Measurements from ENCODE around the gene GP9.

The GP9 gene

GRCh38 chr3:129034642-129035041, 25.9 kb upstream of the GP9 start:
- TF ChIP-seq CTCF (IDR thresholded peaks at IDR 0.05; ENCODE audit: extremely low read depth, missing control alignments): no peak
- DNase-seq (ENCODE audit: low spot score): no peak

GRCh38 chr3:129035360-129036221, 25.0 kb upstream of the GP9 start:
- DNase-seq (ENCODE audit: low spot score): no peak
- no peak for TF ChIP-seq CTCF (IDR thresholded peaks at IDR 0.05; ENCODE audit: extremely low read depth, missing control alignments)

- no peak for DNase-seq (ENCODE audit: low spot score)
- no peak for TF ChIP-seq CTCF (IDR thresholded peaks at IDR 0.05; ENCODE audit: extremely low read depth, missing control alignments)
These were observed 24.1 kb upstream of the GP9 start for GRCh38 chr3:129036222-129037092.

- no peak for TF ChIP-seq CTCF (IDR thresholded peaks at IDR 0.05; ENCODE audit: extremely low read depth, missing control alignments)
- no peak for DNase-seq (ENCODE audit: low spot score)
These were observed 23.5 kb upstream of the GP9 start for GRCh38 chr3:129037093-129037419.

GRCh38 chr3:129038121-129038855, 22.3 kb upstream of the GP9 start:
- TF ChIP-seq CTCF (IDR thresholded peaks at IDR 0.05; ENCODE audit: extremely low read depth, missing control alignments): no peak
- DNase-seq (ENCODE audit: low spot score): no peak

GRCh38 chr3:129039271-129040038, 21.1 kb upstream of the GP9 start:
- no peak for DNase-seq (ENCODE audit: low spot score)

More at GRCh38 chr3:129039271-129040038, 21.1 kb upstream of the GP9 start:
- TF ChIP-seq CTCF (IDR thresholded peaks at IDR 0.05; ENCODE audit: extremely low read depth, missing control alignments): no peak

Measured in GM20000 (cell line).